G401 (cell line): ENCODE measurements around the gene RAB7B. TPM values are rescaled to one million over a fixed set of nuclear protein-coding genes. Genes with fewer than 3 reads are reported as not detected.
"Not testable (repeated sequence)": the region's sequence is repeated elsewhere in the genome, so short reads cannot be mapped to it uniquely, and the experiment has no call there.

Experiments used
- DNase-seq: peaks from one replicate; pipeline ENCODE4 v3.0.0-alpha.2; 2015; ENCODE audit warnings: low spot score
- in situ Hi-C: cut with HindIII; loops from 2 replicates; pipeline ENCODE4 v1.10.0; 2016; ENCODE audit warnings: low sequenced_read_pairs, mixed read lengths
- total RNA-seq: library from RNA; depleted of rRNA; stranded (reverse); fragments of >200 nt; shearing (Covaris generic); gene quantifications from 2 replicates; pipeline ENCODE4 v1.2.3, GENCODE V29; 2014; rRNA removed

RAB7B gene, protein sequence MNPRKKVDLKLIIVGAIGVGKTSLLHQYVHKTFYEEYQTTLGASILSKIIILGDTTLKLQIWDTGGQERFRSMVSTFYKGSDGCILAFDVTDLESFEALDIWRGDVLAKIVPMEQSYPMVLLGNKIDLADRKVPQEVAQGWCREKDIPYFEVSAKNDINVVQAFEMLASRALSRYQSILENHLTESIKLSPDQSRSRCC
- total RNA-seq = 0.85 TPM in 1 of 2 replicates, not detected in the other

DNA sequence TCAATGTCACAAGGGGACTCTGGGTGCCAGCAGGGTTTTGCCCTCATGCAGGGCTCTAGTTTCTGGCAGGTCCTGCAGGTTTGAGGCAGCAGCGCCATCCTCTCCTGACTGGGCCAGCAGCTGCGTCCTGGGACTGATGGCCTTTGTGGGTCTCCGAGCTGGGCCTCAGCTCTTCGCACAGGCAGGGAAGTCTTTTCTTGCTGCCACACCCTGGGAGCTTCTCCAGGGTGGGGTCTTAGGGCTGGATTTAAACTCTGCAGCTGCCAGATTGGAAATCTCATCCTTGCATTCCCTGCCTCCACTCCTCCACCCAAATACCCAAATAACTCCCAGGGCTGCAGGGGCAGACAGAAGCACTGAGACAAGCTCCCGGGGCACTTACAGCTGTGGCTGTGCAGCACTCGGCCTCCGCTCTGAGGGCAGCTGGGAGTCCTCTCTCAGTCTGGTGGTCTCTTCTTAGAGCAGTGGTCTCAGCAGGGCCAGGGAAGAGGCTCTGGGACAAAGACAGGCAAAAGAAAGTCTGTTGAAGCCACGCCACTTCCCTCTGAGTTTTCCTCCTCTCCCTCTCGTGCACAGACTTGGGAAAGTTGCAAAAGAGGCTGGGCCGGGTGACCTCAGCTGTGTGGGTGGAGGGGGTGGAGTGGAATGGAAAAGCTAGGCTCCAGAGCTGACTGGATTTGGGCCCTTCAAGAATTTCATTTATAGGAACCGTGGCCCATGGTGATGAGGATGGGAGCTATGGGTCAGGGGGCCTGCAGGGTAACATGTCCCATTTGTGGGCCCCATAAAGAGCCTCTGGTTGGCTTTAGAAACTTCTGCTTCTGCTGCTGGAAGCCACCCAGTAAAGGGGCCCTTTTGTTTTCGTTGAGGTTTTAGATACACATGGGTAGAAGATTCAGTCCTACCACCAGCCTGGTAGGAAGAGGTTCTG is at the start of gene RAB7B:
Gene RAB7B (minus strand): TSS at position 525 of the 931 bp plus-strand sequence. CDS start 9,260 bp downstream, outside the sequence.
- DNase-seq = no peak
- in situ Hi-C loops = no loop called here

DNA sequence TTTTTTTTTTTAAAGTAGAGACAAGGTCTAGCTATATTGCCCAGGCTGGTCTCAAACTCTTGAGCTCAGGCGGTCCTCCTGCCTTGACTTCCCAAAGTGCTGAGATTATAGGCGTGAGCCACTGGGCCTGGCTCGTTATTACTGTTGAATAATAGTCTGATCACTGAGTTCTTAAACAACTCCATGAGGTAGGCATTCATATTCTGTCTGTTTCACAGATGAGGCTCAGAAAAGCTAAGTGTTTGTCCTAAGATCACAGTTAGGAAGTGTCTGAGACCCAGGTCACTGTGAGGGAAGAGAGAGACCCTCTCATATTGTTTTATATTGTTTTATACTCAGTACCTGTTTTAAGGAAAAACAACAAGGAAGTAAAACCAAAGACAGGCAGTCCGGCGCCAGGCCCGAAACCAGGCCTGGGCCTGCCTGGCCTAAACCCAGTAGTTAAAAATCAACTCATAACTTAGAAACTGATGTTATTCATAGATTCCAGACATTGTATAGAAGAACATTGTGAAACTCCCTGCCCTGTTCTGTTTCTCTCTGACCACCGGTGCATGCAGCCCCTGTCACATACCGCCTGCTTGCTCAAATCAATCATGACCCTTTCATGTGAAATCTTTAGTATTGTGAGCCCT is 49.2 kb upstream of the RAB7B start:
- DNase-seq, in situ Hi-C loops: not testable (repeated sequence)

GRCh38 chr1:206050655-206051235 is 47.5 kb upstream of the RAB7B start:
- in situ Hi-C loops = no loop called here
- DNase-seq = no peak

DNA sequence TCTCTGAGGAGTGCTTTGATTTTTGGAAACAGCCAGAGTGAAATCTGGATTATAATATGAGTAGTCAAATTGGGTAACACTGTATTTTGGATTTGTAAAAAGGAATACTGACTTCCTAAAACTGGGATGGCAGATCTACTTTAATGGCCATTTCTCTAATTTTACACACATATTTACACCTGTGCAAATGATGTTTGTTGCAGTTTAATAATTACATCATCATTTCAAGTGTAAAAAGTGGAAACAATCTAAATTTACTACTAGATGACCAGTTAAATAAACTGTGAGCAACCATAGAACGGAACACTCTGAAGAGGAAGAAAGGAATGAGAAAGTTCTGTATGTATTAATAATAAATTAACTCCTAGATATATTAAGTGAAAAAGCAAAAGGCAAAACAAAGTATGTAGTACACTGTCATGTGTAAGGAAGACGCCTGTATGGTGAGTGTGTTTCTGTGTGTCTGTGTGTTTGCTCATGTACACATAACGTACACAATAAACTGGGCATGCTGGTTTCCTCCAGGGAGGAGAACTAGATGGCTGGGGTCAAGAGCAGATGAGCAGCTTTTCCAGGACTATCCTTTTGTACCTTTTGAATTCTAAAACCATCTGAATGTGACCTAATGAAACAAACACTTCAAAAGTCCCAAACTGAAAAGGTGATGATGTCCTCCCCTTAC is 46.9 kb upstream of the RAB7B start:
- no peak for DNase-seq
- in situ Hi-C loops = no loop called here

DNA sequence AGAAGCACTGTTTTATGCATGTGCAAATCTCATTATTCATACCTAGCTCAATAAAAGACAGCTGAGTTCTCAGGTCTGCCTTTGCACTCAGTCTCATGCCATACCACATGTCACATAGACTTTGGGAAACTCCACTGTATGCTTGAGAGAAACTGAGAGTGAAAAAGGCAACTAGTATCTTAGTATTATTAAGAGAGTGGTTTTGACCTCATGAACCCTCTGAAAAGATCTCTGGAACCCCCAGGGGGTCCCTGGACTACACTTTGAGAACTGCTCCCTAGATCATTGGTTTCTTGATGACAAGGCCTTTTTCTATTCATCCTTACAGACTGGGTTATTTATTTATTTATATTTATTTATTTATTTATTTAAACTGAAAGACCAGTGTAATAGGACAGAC is 46.1 kb upstream of the RAB7B start:
- DNase-seq = no peak
- in situ Hi-C loops = no loop called here

- no peak for DNase-seq
- in situ Hi-C loops = no loop called here
Observed at GRCh38 chr1:206048582-206048981, 45.4 kb upstream of the RAB7B start.

- in situ Hi-C loops = no loop called here
- DNase-seq = no peak
Observed at GRCh38 chr1:206047271-206047670, 44.1 kb upstream of the RAB7B start.

DNA sequence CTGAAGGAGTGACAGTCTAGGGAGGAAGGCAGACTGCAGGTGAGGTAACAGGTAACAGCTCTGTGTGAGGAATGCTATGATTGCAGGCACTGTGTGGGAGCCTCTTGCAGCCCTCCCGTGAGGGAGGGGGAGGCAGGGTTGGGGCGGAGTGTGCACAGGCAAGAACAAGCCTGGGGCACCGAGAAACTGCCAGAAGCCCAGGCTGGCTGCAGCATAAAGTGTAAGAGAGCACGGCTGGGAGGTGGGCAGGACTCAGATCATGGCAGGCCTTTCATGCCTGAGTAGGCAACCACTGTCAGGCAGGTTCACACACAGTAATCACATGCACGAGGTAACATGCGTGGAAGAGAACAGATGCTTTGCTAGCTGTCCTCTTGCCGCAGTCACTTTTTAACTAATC is 38.4 kb upstream of the RAB7B start:
- in situ Hi-C loops = no loop called here
- no peak for DNase-seq

- in situ Hi-C loops = no loop called here
- DNase-seq = no peak
Observed at GRCh38 chr1:206040328-206040727, 37.1 kb upstream of the RAB7B start.

DNA sequence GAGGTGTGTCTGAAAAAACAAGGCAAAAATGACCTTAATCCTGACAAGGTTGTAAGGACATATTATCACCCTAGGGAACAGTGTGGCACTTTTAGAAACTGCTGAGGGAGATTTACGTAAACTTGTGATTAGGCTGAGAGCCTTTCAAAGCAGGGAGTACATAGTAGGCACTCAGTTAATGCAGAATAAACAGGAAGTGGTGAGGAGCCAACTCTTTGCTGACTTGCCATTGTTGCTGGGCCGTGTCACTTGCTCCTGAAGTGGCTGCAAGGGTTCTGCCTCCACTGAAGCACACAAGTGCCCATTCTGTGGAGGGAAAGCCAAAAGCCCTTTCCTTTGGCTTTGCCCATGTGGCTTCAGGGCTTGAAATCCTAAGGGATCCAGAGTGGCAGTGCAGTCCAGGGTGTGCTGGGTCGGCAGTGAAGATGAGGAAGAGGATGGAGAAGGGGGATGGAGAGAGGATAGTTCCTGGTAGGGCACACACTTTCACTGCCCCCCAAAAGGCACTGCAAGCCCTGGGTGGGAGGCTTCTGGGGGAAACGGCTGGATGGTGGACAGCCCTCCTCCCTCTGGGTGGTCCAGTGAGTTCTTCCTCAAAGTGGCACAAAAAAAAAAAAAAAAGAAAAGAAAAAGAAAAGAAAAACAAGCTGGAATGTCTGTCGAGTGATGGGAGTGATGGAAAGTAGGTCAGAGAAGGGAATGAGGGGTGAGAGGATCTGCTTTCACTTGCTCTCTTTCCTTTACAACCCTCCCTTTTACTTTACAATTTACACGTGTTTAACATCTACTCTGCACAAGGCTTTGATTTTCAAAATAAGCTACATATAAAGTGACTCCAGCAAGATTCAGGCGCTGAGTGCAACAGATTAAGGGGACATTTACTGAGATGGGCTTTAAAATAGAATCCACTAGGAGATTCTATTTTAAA is 36.1 kb upstream of the RAB7B start:
- no peak for DNase-seq
- in situ Hi-C loops = no loop called here

- in situ Hi-C loops = no loop called here
- no peak for DNase-seq
Observed at GRCh38 chr1:206037581-206037980, 34.4 kb upstream of the RAB7B start.

DNA sequence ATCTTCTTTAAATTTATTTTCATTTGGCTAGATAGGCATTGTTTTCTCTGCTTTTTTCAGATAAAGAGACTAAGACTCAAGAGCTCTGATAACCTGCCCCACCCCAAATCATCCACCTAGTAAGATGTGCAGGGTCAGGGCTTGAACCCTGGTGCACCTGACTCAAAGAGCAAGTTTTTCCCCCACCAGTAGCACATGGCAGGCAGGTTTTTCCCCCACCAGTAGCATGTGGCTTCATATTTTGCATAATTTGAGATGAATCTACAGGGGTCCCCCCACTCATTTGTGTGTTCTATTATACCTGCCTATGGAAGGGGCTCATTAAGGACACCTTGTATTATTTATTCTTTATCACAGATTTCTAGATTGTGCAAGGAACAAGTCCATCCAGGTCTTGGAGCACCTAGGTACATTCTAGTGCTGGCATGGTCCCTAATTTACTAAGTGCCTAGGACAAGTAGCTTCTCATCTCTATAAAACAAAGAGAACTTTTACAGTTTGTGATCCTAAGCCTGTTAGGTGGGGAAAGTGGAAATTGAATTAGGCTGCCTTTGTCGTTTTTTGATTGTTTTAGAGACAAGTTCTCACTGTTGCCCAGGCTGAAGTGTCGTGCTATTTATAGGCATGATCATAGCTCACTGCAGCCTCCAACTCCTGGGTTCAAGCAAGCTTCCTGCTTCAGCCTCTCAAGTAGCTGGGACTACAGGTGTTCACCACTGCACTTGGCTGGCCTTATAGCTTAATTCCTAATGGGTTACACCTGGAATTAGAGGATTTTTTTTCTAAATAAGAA is 33.7 kb upstream of the RAB7B start:
- in situ Hi-C loops = no loop called here
- DNase-seq = no peak

DNA sequence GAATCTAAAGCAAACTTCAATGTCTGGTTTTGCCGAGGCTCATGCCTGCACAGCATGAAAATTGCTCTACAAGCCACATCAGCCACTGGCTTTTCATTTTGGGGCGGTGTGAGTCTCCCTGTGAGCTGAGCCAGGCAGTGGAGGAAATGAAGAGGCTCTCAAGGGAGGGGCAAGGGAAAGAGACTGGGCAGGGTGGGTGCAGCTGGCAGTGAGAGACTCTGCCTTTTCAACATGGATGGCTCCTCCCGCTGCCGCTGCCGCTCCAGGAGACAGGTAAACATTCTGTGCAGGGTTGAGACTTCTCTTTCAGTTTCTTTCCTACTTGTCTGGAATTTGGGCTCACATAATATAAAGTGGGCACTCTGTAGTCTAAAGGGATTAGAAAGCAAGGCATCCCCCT is 31.8 kb upstream of the RAB7B start:
- no peak for DNase-seq
- in situ Hi-C loops = no loop called here

DNA sequence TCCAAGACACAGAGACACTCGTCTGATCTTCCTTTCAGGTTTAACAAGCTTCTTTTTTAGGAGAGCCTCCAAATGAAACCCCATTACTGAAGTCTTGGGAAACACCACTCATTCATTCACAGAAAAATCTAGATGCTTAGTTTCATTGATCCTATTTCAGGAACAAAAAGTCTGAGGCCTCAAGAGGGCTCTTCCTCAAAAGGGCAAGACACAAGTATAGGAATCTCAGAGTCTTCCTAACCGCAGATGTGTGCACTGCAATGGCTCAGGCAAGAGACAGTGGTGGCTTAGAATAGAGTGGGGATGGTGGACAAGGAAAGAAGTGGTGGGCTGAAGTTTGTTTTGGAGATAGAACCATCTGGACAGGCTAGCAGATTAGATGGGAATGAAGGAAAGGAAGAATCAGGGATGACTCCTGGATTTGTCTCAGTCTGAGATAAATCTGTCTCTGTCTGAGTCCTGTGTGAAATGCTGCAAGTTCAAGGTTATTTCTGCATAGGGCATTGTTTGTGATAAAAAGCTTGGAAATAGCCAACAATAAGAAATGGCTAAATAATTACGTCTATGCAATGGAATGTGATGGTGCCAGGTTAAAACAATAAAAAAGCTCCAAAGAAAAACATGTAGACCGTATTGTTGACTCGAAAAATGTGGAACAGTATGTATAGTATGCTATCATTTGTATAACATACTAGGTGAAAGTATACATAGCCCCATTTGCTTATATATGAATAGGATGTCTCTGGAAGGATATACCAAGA is 29.4 kb upstream of the RAB7B start:
- in situ Hi-C loops = no loop called here
- DNase-seq = no peak

GRCh38 chr1:206030714-206031113 is 27.5 kb upstream of the RAB7B start:
- DNase-seq = peak; percentile 94
- in situ Hi-C loops = no loop called here

DNA sequence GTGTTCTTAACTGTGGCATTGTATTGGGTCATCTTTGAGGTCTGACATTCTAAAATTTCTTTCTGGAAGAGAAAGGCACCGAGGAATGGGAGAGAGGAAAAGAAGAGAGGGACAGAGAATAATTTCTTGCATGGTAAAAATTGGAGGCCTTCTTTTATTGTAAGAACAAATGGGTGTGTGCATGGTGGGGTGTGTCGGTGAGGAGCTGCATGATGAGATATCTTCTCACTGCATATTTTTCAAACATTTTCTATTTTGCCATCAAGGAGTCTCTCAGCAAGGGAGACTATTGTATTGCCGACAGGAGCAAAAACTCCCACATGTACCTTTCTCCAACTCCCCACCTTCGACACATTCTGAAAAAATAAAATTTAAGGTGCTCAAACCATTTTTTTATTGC is 27.0 kb upstream of the RAB7B start:
- in situ Hi-C loops = no loop called here

GRCh38 chr1:206029484-206029883 is 26.3 kb upstream of the RAB7B start:
- in situ Hi-C loops = no loop called here

More for the DNA sequence above, 27.0 kb upstream of the RAB7B start:
- no peak for DNase-seq

More at GRCh38 chr1:206029484-206029883, 26.3 kb upstream of the RAB7B start:
- no peak for DNase-seq
